GM23338 (cell line): ENCODE measurements around the gene DRAM1. TPM values are rescaled to one million over a fixed set of nuclear protein-coding genes. Genes with fewer than 3 reads are reported as not detected.

Experiments used
- ATAC-seq: fragments of 200-7000 bp; cut with Tn5 transposase; 3 replicates; pipeline ENCODE4 v1.9.1; 2020
- DNase-seq: peaks from one replicate; pipeline ENCODE4 v3.0.0-alpha.2; 2015; ENCODE audit warnings: low spot score
- H2AFZ ChIP-seq: fragments of 200-600 bp; sonication (generic); 2 replicates; pipeline ENCODE4 v1.8.0; 2016; ENCODE audit warnings: antibody characterized with exemption, mild to moderate bottlenecking, moderate library complexity
- H3F3A ChIP-seq: fragments of 200-600 bp; sonication (generic); replicated peaks from 2 replicates; pipeline ENCODE4 v1.8.0; 2017; ENCODE audit warnings: antibody characterized with exemption, mixed run types, low read depth
- H3K27ac ChIP-seq: fragments of 200-600 bp; sonication (generic); 2 replicates; pipeline ENCODE4 v1.6.1; 2016; ENCODE audit warnings: low read depth
- H3K27me3 ChIP-seq: fragments of 200-600 bp; sonication (generic); 2 replicates; pipeline ENCODE4 v1.8.0; 2016; ENCODE audit warnings: mild to moderate bottlenecking, mixed run types, moderate library complexity; ENCODE audit not compliant: insufficient read depth
- H3K36me3 ChIP-seq: fragments of 200-600 bp; sonication (generic); 2 replicates; pipeline ENCODE4 v1.8.0; 2016; ENCODE audit warnings: mild to moderate bottlenecking; ENCODE audit not compliant: insufficient read depth
- H3K4me1 ChIP-seq: fragments of 200-600 bp; sonication (generic); 2 replicates; pipeline ENCODE4 v1.8.0; 2016; ENCODE audit warnings: mild to moderate bottlenecking, moderate library complexity; ENCODE audit not compliant: insufficient read depth
- H3K4me2 ChIP-seq: fragments of 200-600 bp; sonication (generic); 2 replicates; pipeline ENCODE4 v1.7.1; 2017; ENCODE audit warnings: mixed run types
- H3K4me3 ChIP-seq: fragments of 200-600 bp; sonication (generic); 2 replicates; pipeline ENCODE4 v1.6.1; 2016; ENCODE audit warnings: mixed run types
- H3K79me2 ChIP-seq: fragments of 200-600 bp; sonication (generic); replicated peaks from 2 replicates; pipeline ENCODE4 v1.8.0; 2017; ENCODE audit warnings: mild to moderate bottlenecking; ENCODE audit not compliant: insufficient read depth
- H3K9me2 ChIP-seq: fragments of 200-600 bp; sonication (generic); 2 replicates; pipeline ENCODE4 v1.8.0; 2017; ENCODE audit not compliant: insufficient read depth
- H4K20me1 ChIP-seq: fragments of 200-600 bp; sonication (generic); replicated peaks from 2 replicates; pipeline ENCODE4 v1.8.0; 2017; ENCODE audit warnings: mild to moderate bottlenecking; ENCODE audit not compliant: insufficient read depth
- H3K27ac Mint-ChIP-seq: 2 replicates; pipeline ENCODE4 v1.8.0; 2020; ENCODE audit warnings: inconsistent platforms, mild to moderate bottlenecking, moderate library complexity, mixed read lengths
- H3K27me3 Mint-ChIP-seq: 3 replicates; pipeline ENCODE4 v1.8.0; 2022; ENCODE audit warnings: low read depth, mild to moderate bottlenecking, moderate library complexity, mixed read lengths, inconsistent platforms; ENCODE audit not compliant: insufficient read depth, poor library complexity
- H3K36me3 Mint-ChIP-seq: 3 replicates; pipeline ENCODE4 v1.8.0; 2021; ENCODE audit warnings: low read depth, mild to moderate bottlenecking, inconsistent platforms, moderate library complexity, mixed read lengths
- H3K4me1 Mint-ChIP-seq: 3 replicates; pipeline ENCODE4 v1.8.0; 2020; ENCODE audit warnings: mild to moderate bottlenecking, inconsistent platforms, mixed read lengths
- H3K4me3 Mint-ChIP-seq: 3 replicates; pipeline ENCODE4 v1.8.0; 2021; ENCODE audit warnings: moderate library complexity, mild to moderate bottlenecking, inconsistent platforms, mixed read lengths
- H3K9me3 Mint-ChIP-seq: 3 replicates; pipeline ENCODE4 v1.8.0; 2020; ENCODE audit warnings: moderate library complexity, mild to moderate bottlenecking, inconsistent platforms, mixed read lengths
- CREB1 ChIP-seq: fragments of 250-450 bp; sonication (Bioruptor Pico); IDR thresholded peaks from 2 replicates; pipeline ENCODE4 v1.5.0; 2020; ENCODE audit warnings: low read depth, mild to moderate bottlenecking, moderate library complexity
- EZH2 ChIP-seq: fragments of 200-600 bp; sonication (generic); IDR thresholded peaks from one replicate; pipeline ENCODE4 v1.8.0; 2017; ENCODE audit warnings: antibody characterized with exemption, mild to moderate bottlenecking, low read depth; ENCODE audit not compliant: unreplicated experiment
- EZH2phosphoT487 ChIP-seq: fragments of 200-600 bp; sonication (generic); IDR thresholded peaks from one replicate; pipeline ENCODE4 v1.8.1; 2018; ENCODE audit warnings: antibody characterized with exemption; ENCODE audit not compliant: unreplicated experiment
- JUNB ChIP-seq: IDR thresholded peaks from one replicate; pipeline ENCODE4 v1.6.1; 2016; ENCODE audit warnings: antibody characterized with exemption; ENCODE audit not compliant: unreplicated experiment
- POLR2AphosphoS5 ChIP-seq: IDR thresholded peaks from 2 replicates; pipeline ENCODE4 v1.6.1; 2016; ENCODE audit warnings: antibody characterized with exemption, low read depth
- STAT1 ChIP-seq: IDR thresholded peaks from one replicate; pipeline ENCODE4 v1.6.1; 2016; ENCODE audit warnings: antibody characterized with exemption; ENCODE audit not compliant: unreplicated experiment
- ZNF114 ChIP-seq: fragments of 250-450 bp; sonication (Bioruptor Pico); IDR thresholded peaks from 2 replicates; pipeline ENCODE4 v1.5.0; 2020; ENCODE audit warnings: mild to moderate bottlenecking, moderate library complexity
- polyA plus RNA-seq: library from polyadenylated mRNA; unstranded; fragments of >200 nt; fragmentation: Nextera tagmentation; extraction: Ambion mirVana; gene quantifications from 2 replicates; pipeline ENCODE4 v1.2.1, GENCODE V29; 2016
- total RNA-seq: library from RNA; depleted of rRNA; stranded (reverse); fragments of >200 nt; shearing (Covaris generic); gene quantifications from 2 replicates; pipeline ENCODE4 v1.2.3, GENCODE V29; 2014
- TF ChIP-seq, protein P1 (sequence below): fragments of 250-450 bp; sonication (Bioruptor Pico); IDR thresholded peaks from 2 replicates; pipeline ENCODE4 v1.5.0; 2020; ENCODE audit warnings: mild to moderate bottlenecking, moderate library complexity
- TF ChIP-seq, protein P2 (sequence below), 2 experiments: fragments of 200-600 bp in 1 of 2; sonication (generic) in 1 of 2; conservative IDR thresholded peaks; 2 replicates each; pipeline versions ENCODE4 v1.5.1 to v1.6.1; 2016 to 2017; ENCODE audit warnings: antibody characterized with exemption in 2 of 2, low read depth in 2 of 2, mild to moderate bottlenecking in 2 of 2, moderate library complexity in 1 of 2
- TF ChIP-seq, protein P3 (sequence below): IDR thresholded peaks from one replicate; pipeline ENCODE4 v1.6.1; 2018; ENCODE audit warnings: antibody characterized with exemption; ENCODE audit not compliant: unreplicated experiment

DRAM1 gene
- total and polyA plus RNA-seq, 2 experiments from 2014 or later, result 5.7 to 8.5 TPM

DNA sequence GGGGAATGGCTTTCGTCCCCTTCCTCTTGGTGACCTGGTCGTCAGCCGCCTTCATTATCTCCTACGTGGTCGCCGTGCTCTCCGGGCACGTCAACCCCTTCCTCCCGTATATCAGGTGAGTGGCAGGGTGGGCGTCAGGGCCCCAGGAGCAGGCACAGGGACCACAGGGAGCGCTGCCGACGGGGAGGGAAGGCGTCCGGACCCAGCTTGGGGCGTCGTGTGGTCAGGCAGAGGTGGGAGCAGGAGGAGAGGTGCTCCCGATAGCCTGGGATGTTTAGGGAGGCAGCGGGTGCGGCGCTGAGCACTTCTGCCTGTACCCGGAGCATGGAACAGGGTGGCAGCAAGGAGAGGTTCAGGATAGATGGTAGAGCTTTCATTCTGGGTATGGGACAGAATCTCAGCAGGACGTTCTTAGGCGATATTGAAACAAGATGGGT is 444 bp downstream of the DRAM1 start (continued):
- TF ChIP-seq, protein P1, sequence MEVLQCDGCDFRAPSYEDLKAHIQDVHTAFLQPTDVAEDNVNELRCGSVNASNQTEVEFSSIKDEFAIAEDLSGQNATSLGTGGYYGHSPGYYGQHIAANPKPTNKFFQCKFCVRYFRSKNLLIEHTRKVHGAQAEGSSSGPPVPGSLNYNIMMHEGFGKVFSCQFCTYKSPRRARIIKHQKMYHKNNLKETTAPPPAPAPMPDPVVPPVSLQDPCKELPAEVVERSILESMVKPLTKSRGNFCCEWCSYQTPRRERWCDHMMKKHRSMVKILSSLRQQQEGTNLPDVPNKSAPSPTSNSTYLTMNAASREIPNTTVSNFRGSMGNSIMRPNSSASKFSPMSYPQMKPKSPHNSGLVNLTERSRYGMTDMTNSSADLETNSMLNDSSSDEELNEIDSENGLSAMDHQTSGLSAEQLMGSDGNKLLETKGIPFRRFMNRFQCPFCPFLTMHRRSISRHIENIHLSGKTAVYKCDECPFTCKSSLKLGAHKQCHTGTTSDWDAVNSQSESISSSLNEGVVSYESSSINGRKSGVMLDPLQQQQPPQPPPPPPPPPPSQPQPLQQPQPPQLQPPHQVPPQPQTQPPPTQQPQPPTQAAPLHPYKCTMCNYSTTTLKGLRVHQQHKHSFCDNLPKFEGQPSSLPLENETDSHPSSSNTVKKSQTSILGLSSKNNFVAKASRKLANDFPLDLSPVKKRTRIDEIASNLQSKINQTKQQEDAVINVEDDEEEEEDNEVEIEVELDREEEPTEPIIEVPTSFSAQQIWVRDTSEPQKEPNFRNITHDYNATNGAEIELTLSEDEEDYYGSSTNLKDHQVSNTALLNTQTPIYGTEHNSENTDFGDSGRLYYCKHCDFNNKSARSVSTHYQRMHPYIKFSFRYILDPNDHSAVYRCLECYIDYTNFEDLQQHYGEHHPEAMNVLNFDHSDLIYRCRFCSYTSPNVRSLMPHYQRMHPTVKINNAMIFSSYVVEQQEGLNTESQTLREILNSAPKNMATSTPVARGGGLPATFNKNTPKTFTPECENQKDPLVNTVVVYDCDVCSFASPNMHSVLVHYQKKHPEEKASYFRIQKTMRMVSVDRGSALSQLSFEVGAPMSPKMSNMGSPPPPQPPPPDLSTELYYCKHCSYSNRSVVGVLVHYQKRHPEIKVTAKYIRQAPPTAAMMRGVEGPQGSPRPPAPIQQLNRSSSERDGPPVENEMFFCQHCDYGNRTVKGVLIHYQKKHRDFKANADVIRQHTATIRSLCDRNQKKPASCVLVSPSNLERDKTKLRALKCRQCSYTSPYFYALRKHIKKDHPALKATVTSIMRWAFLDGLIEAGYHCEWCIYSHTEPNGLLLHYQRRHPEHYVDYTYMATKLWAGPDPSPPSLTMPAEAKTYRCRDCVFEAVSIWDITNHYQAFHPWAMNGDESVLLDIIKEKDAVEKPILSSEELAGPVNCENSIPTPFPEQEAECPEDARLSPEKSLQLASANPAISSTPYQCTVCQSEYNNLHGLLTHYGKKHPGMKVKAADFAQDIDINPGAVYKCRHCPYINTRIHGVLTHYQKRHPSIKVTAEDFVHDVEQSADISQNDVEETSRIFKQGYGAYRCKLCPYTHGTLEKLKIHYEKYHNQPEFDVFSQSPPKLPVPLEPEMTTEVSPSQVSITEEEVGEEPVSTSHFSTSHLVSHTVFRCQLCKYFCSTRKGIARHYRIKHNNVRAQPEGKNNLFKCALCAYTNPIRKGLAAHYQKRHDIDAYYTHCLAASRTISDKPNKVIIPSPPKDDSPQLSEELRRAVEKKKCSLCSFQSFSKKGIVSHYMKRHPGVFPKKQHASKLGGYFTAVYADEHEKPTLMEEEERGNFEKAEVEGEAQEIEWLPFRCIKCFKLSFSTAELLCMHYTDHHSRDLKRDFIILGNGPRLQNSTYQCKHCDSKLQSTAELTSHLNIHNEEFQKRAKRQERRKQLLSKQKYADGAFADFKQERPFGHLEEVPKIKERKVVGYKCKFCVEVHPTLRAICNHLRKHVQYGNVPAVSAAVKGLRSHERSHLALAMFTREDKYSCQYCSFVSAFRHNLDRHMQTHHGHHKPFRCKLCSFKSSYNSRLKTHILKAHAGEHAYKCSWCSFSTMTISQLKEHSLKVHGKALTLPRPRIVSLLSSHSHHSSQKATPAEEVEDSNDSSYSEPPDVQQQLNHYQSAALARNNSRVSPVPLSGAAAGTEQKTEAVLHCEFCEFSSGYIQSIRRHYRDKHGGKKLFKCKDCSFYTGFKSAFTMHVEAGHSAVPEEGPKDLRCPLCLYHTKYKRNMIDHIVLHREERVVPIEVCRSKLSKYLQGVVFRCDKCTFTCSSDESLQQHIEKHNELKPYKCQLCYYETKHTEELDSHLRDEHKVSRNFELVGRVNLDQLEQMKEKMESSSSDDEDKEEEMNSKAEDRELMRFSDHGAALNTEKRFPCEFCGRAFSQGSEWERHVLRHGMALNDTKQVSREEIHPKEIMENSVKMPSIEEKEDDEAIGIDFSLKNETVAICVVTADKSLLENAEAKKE, result no peak
- TF ChIP-seq EZH2 (no peak), ZNF114 (no peak), JUNB (no peak), EZH2phosphoT487 (no peak), STAT1 (no peak), POLR2AphosphoS5 (no peak)
- TF ChIP-seq, protein P2, sequence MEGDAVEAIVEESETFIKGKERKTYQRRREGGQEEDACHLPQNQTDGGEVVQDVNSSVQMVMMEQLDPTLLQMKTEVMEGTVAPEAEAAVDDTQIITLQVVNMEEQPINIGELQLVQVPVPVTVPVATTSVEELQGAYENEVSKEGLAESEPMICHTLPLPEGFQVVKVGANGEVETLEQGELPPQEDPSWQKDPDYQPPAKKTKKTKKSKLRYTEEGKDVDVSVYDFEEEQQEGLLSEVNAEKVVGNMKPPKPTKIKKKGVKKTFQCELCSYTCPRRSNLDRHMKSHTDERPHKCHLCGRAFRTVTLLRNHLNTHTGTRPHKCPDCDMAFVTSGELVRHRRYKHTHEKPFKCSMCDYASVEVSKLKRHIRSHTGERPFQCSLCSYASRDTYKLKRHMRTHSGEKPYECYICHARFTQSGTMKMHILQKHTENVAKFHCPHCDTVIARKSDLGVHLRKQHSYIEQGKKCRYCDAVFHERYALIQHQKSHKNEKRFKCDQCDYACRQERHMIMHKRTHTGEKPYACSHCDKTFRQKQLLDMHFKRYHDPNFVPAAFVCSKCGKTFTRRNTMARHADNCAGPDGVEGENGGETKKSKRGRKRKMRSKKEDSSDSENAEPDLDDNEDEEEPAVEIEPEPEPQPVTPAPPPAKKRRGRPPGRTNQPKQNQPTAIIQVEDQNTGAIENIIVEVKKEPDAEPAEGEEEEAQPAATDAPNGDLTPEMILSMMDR (conservative IDR thresholded peaks at IDR 0.05; ENCODE audit: low read depth in 2 of 2), result no peak

DNA sequence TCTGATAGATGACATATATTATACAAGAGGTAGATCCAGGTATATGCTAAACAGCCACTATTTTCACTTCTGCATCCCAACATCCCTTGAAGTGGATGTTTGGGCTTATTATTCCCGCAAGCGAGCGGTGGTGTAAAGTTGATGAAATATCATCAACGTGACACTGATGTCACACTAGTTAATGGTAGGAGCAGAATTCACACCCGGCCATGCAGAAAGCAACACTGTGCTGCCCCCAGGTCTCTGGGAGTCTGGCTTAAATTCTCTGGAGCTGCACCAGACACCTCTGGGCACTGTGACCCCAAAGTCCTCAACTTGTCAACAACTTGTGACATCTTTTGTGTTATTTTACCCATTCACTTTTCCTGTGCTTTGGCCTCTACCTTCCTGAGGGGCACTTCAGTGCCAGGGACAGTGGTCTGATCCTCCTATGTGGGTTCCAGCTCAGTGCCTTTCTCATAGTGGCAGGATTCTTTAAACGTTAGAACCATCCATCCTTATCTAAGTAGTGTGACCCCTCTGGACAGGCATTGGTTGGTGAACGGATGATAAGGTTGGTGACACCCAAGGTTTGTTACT is 952 bp downstream of the DRAM1 start:
- ATAC-seq (no peak), DNase-seq (no peak)
- no peaks in the 10 kb centered on the region for H3K36me3 ChIP-seq
- H3K27me3 ChIP-seq, result peaks cover 26% of the 10 kb centered on the region
- H3K27ac Mint-ChIP-seq, result no peak overlapping the region
- no peaks in the 10 kb centered on the region for H3K79me2 ChIP-seq
- H3K4me1 ChIP-seq, result peaks cover 5% of the 10 kb centered on the region; the same call in 1 of the 2 replicates
- peak overlapping the region; percentile 88 for H3K4me2 ChIP-seq
- H3K4me1 Mint-ChIP-seq, result peaks cover 5% of the 10 kb centered on the region
- H3K36me3 Mint-ChIP-seq, result no peaks in the 10 kb centered on the region; the same call in 2 of the 3 replicates
- H3K4me3 Mint-ChIP-seq, result peak overlapping the region; percentile 76
- no peaks in the 10 kb centered on the region for H3K9me3 Mint-ChIP-seq
- no peaks in the 10 kb centered on the region for H4K20me1 ChIP-seq
- H2AFZ ChIP-seq, result peak overlapping the region; percentile 95
- H3K4me3 ChIP-seq, result peak overlapping the region; percentile 78
- peaks cover 12% of the 10 kb centered on the region for H3K27me3 Mint-ChIP-seq
- H3F3A ChIP-seq, result 0 out of 2 replicates have a peak, but pooled peaks cover 4% of the 10 kb centered on the region
- H3K9me2 ChIP-seq, result no peaks in the 10 kb centered on the region
- no peak overlapping the region for H3K27ac ChIP-seq
- TF ChIP-seq, protein P3, sequence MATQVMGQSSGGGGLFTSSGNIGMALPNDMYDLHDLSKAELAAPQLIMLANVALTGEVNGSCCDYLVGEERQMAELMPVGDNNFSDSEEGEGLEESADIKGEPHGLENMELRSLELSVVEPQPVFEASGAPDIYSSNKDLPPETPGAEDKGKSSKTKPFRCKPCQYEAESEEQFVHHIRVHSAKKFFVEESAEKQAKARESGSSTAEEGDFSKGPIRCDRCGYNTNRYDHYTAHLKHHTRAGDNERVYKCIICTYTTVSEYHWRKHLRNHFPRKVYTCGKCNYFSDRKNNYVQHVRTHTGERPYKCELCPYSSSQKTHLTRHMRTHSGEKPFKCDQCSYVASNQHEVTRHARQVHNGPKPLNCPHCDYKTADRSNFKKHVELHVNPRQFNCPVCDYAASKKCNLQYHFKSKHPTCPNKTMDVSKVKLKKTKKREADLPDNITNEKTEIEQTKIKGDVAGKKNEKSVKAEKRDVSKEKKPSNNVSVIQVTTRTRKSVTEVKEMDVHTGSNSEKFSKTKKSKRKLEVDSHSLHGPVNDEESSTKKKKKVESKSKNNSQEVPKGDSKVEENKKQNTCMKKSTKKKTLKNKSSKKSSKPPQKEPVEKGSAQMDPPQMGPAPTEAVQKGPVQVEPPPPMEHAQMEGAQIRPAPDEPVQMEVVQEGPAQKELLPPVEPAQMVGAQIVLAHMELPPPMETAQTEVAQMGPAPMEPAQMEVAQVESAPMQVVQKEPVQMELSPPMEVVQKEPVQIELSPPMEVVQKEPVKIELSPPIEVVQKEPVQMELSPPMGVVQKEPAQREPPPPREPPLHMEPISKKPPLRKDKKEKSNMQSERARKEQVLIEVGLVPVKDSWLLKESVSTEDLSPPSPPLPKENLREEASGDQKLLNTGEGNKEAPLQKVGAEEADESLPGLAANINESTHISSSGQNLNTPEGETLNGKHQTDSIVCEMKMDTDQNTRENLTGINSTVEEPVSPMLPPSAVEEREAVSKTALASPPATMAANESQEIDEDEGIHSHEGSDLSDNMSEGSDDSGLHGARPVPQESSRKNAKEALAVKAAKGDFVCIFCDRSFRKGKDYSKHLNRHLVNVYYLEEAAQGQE, result no peak
- TF ChIP-seq EZH2phosphoT487 (no peak), CREB1 (CRISPR knock-in tag) (no peak)
- TF ChIP-seq, protein P2 (conservative IDR thresholded peaks at IDR 0.05; ENCODE audit: low read depth in 2 of 2), result no peak
